Epithelial cell of esophagus (primary cell): ENCODE data around the gene SGCA.

Experiments used
- DNase-seq: peaks from one replicate; pipeline ENCODE4 v3.0.0; 2010; ENCODE audit warnings: low read depth
- H3K4me3 ChIP-seq: 2 replicates; pipeline ENCODE4 v1.5.1; 2011; ENCODE audit warnings: mild to moderate bottlenecking, low read length, control low read depth
- CTCF ChIP-seq: IDR thresholded peaks from 2 replicates; pipeline ENCODE4 v1.5.1; 2011; ENCODE audit warnings: low read depth, mild to moderate bottlenecking, low read length, control low read depth, inconsistent platforms; ENCODE audit not compliant: insufficient read depth; ENCODE audit errors: missing control alignments

SGCA gene

GRCh38 chr17:50157891-50158290 is 7.9 kb upstream of the SGCA start:
- no peak for DNase-seq
- no peak overlapping the region for H3K4me3 ChIP-seq
- no peak for TF ChIP-seq CTCF

DNA sequence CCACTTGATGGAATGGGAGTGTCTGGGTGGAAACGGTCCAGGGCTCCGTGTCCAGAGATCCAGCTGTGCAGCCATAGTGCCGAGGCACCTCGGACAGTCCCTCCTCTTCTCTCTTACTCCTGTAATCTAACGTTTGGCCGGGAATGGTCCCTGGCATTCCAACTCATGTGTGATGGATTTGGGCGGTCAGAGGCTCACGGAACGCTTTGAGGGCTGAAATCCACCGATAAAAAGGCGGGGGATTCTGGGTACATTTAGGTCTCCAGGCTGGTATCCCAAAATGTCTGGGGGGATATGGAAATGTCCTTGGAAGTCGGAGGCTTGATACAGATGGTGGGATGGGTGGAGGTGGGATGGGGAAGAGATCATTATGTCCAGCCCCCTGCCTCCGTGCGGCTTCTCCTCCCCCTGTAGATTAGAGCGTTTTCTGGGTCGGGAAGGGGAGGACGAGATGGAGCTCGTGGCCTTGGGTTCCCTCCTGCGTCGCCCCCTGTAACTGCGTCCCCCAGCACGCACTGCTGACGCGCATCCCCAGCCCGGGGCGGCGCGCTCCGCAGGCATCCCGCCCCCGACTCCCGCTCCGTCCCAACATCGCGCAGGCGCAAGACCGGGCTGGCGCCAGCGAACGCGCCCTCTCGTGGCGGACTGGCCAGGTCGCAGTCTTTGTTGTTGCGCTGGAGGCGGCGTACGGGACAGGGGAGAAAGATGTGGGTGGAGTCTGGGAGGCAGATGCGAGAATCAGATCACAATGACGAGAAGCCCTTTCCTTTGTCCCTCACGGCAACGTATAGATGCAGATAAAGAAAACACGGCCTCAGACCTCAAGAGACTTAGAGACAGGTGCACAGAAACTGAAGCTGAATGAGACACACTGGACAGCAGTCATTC is 4.5 kb upstream of the SGCA start:
- TF ChIP-seq CTCF: peak; percentile 83
- H3K4me3 ChIP-seq: peak overlapping the region; percentile 73
- peak; percentile 88 for DNase-seq

GRCh38 chr17:50161911-50162288 is 3.9 kb upstream of the SGCA start:
- no peak for DNase-seq
- TF ChIP-seq CTCF: no peak
- H3K4me3 ChIP-seq: no peak overlapping the region

DNA sequence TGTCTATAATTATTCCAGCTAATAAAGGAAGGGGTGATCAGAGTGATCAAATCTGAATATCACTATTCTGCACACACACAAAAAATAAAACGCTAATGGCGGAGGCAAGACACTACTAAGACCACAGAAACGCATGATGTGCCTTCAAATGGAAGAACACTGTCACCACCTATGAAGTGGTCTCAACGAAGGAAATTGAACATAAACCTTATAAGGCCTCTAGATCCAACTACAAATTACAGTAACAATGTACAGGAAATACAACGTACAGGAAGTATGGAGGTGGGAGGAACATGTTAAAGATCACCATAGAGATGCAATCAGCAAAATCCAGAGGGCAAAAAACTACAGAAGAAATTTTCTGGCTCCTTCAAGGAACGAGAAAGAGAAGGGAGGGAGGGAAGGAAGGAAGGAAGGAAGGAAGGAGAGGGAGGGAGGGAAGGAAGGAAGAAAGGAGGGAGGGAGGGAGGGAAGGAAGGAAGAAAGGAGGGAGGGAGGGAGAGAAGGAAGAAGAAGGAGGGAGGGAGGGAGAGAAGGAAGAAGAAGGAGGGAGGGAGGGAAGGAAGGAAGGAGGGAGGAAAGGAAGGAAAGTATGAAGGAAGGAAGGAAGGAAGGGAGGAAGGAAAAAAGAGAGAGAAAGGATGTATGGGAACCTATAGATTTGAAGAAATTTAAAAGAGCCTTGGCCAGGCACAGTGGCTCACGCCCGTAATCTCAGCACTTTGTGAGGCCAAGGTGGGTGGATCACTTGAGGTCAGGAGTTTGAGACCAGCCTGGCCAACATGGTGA is 3.1 kb upstream of the SGCA start:
- DNase-seq: no peak
- H3K4me3 ChIP-seq: no peak overlapping the region
- no peak for TF ChIP-seq CTCF

- DNase-seq: no peak
- no peak overlapping the region for H3K4me3 ChIP-seq
- TF ChIP-seq CTCF: no peak
These were observed 1.7 kb upstream of the SGCA start for GRCh38 chr17:50163843-50164696.

GRCh38 chr17:50164697-50164988 is 1.2 kb upstream of the SGCA start:
- no peak for TF ChIP-seq CTCF
- no peak for DNase-seq
- no peak overlapping the region for H3K4me3 ChIP-seq
